Right hindlimb (tissue), 1 donor: Measurements from ENCODE around the gene FSD1.
"Not testable (repeated sequence)": the region's sequence is repeated elsewhere in the genome, so short reads cannot be mapped to it uniquely, and the experiment has no call there.

Source experiments
- DNase-seq: peaks from one replicate; pipeline ENCODE4 v3.0.0-alpha.2; 2018

Gene FSD1

GRCh38 chr19:4304538-4305256 lies at the start of gene FSD1:
Gene FSD1 (plus strand): TSS chr19:4304598. CDS start chr19:4304747, 149 bp downstream.
- DNase-seq: peak; percentile 54

DNA sequence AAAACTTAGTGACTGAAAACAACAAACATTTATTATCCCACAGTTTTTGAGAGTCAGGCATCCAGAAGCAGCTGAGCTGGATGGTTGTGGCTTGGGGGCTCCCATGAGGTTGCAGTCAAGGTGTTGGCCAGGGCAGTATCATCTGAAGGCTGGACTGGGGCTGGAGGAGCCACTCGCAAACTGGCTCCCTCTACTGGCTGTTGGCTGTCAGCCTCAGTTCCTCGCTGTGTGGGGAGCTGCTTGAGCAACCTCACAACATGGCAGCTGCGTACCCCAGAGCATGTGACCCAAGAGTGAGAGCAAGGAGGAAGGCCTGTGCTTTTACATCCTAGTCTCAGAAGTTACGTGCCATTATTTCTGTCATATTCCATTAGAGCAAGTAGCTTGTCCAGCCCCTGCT lies 47.8 kb upstream of the FSD1 start:
- DNase-seq: no peak

DNA sequence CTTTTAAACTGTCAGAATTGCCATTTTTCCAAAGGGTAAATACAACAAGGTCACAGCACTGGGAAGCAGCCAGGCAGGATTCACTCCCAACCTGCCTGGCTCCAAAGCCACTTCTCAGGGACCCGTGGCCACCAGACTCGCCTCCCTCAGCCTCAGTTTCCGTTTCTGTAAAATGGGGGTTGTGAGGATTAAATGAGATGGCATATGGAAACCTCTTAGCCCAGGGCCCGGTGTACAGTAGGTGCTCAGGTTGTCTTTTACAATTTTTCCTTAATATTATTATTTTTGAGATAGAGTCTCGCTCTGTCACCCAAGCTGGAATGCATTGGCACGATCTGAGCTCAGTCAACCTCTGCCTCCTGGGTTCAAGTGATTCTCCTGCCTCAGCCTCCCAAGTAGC lies 47.4 kb upstream of the FSD1 start:
- DNase-seq: no peak

- DNase-seq: no peak
These were observed 46.2 kb upstream of the FSD1 start for GRCh38 chr19:4258181-4258580.

- DNase-seq: no peak
These were observed 43.7 kb upstream of the FSD1 start for GRCh38 chr19:4260613-4261191.

GRCh38 chr19:4264812-4265211 lies 39.6 kb upstream of the FSD1 start:
- no peak for DNase-seq

DNA sequence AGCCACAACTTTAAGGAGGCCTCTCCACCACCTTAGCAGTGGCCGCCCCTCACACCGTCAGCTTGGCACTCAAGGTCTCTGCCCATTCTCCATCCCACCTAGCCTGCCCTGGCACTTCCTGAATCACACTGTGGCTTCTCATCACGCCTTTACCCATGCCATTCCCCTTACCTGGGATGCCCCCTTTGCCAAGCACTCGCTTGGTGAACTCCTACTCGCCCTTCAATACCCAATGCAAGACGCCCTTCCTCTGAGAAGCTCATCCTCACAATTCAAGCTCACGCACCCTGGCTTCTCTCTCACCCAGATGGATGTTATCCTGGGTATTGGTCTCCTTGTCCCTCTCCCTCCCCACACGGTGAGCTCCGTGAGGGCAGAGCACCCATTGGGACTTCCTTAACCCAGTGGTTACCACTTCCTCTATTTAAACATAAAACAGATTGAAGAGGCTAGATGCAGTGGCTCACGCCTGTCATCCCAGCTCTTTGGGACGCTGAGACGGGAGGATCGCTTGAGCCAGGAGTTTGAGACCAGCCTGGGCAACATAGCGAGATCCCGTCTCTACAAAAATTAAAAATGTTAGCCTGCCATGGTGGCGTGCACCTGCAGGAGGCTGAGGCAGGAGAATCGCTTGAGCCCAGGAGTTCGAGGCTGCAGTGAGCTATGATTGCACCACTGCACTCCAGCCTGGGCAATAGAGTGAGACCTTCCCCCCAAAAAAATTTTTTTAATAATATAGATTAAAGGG lies 38.0 kb upstream of the FSD1 start:
- DNase-seq: no peak

GRCh38 chr19:4267101-4267900 lies 37.1 kb upstream of the FSD1 start:
- no peak for DNase-seq

GRCh38 chr19:4267901-4268815 lies 36.2 kb upstream of the FSD1 start:
- no peak for DNase-seq

DNA sequence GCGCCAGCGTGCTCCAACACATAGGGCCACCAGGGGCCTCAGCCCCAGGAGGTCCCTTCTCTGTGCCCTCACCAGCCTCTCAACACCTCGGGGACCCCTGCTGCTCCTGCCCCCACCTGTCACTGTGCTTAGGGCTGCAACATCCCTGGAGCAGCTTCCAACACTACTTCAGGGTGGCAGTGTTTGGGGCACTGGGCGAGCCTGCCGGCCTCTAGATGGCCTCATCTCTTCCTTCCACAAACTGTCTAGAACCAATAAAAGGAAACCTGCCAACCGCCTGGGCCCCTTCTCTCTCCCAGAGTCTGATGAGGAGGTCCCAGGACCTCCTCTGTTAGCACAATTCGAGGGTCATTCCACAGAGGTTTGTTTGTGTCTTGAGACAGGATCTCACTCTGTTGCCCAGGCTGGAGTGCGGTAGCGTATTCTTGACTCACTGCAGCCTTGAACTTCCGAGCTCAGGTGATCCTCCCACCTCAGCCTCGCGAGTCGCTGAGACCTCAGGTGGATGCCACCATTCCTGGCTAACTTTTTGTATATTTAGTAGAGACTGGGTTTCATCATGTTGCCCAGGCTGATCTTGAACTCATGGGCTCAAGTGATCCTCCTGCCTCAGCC lies 35.5 kb upstream of the FSD1 start:
- no peak for DNase-seq

- DNase-seq: no peak
These were observed 31.5 kb upstream of the FSD1 start for GRCh38 chr19:4272894-4273293.

- DNase-seq: not testable (repeated sequence)
These were observed 30.1 kb upstream of the FSD1 start for GRCh38 chr19:4274321-4274686.

DNA sequence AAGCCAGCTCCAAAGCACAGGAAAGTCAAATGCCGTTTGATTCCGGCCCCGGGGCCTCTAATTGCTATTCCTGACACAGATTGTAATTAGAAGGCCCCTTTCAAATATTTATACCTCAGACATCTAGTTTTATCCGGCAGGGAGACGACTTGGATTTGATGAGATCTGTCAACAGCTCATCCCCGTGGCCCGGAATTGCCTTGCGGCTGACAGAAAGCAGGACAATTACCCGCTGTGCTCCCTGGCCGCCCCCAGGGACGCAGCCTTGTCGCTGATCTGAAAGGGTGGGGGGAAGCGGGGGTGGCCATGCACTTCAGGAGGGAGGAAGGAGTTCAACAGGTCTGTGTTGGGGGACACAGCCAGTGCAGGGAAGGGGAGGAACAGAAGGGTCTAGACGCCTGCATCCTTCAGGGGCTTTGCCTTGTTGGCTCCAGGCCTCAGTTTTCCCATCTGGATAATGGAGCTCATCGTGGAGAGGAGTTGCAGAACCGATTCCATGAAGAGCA lies 27.2 kb upstream of the FSD1 start:
- no peak for DNase-seq

GRCh38 chr19:4278010-4278409 lies 26.4 kb upstream of the FSD1 start:
- no peak for DNase-seq

- DNase-seq: peak; percentile 78
These were observed 25.8 kb upstream of the FSD1 start, which contains the start of gene SHD for GRCh38 chr19:4278419-4279266. Gene SHD (plus strand): TSS chr19:4279266. CDS start chr19:4280064, 798 bp downstream.

- no peak for DNase-seq
These were observed 25.2 kb upstream of the FSD1 start for GRCh38 chr19:4279267-4279529.

DNA sequence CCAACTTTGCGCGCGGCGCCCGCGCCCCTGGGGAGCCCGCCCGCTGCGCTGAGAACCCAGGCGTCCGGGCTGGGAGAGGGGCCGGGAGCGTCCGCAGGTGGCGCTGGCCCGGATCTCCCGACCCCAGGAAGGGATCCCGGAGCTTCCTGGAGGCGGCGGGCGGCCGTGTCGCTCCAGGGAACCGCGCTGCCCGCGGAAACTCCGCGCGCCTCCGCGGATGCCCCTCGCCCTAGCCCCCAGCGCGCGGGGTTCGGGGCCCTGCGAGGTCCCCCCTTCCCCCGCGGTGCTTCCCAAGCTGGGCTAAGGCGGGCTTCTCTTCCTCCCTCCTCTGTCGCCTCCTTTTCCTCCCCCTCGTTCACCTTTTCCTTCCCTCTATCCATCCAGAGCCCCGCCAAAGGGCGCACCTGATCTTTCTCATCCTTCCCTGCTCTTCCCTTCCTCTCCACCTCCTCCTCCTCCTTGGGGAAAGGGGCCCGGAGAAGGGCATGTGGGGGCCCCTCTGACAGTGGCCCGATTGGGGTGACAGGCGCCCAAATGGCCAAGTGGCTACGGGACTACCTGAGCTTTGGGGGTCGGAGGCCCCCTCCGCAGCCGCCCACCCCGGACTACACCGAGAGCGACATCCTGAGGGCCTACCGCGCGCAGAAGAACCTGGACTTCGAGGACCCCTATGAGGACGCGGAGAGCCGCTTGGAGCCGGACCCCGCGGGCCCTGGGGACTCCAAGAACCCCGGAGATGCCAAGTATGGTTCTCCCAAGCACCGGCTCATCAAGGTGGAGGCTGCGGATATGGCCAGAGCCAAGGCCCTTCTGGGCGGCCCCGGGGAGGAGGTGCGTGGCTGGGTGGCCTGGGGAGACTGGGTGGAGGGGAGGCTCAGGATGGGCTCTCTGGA lies 24.6 kb upstream of the FSD1 start:
- DNase-seq: no peak

GRCh38 chr19:4284176-4284958 lies 20.0 kb upstream of the FSD1 start:
- DNase-seq: no peak

DNA sequence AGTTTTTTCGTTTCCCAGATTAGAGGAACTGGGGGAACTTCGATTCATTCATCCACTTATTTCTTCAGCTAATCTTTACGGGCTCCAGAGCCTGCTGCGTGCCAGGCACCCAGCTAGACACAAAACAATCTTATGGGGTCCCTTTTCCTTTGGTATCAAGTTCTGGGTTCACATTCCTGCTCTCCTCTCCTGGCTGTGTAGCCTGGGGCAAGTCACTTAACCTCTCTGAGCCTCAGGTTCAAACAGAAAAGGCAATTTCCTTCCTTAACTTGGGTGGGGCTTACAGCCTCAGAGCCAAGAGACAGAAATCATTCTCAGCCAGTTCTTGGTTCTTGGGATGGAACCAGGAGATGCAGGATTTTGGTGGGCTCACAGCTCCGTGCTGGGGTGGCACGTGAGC lies 19.4 kb upstream of the FSD1 start:
- DNase-seq: no peak
